COLO829 (cell line): ENCODE data around the gene TIMM17A.

Source experiments
- DNase-seq: peaks from one replicate; pipeline ENCODE4 v3.0.0; 2012; ENCODE audit warnings: low spot score

The TIMM17A gene

GRCh38 chr1:201984446-201984845 lies 29.1 kb downstream of the TIMM17A start:
- no peak for DNase-seq

GRCh38 chr1:201985355-201985754 lies 30.1 kb downstream of the TIMM17A start:
- no peak for DNase-seq

- no peak for DNase-seq
Measured at GRCh38 chr1:201988601-201989000, 33.3 kb downstream of the TIMM17A start.

GRCh38 chr1:201989354-201990128 lies 34.2 kb downstream of the TIMM17A start:
- no peak for DNase-seq

GRCh38 chr1:201990427-201990826 lies 35.1 kb downstream of the TIMM17A start:
- no peak for DNase-seq

- DNase-seq, result peak; percentile 79
Measured at GRCh38 chr1:201999625-202000238, 44.4 kb downstream of the TIMM17A start.

GRCh38 chr1:202002507-202002906 lies 47.2 kb downstream of the TIMM17A start:
- DNase-seq, result no peak

GRCh38 chr1:202004711-202005110 lies 49.4 kb downstream of the TIMM17A start:
- no peak for DNase-seq

- DNase-seq, result peak; percentile 59
Measured at GRCh38 chr1:202005958-202006357, 50.7 kb downstream of the TIMM17A start.

GRCh38 chr1:202007304-202007703 lies 52.0 kb downstream of the TIMM17A start:
- no peak for DNase-seq

GRCh38 chr1:202007805-202008489 lies 52.6 kb downstream of the TIMM17A start:
- DNase-seq, result no peak

GRCh38 chr1:202009326-202010179 lies 54.2 kb downstream of the TIMM17A start:
- DNase-seq, result peak; percentile 82

- DNase-seq, result no peak
Measured at GRCh38 chr1:202010180-202011015, 55.1 kb downstream of the TIMM17A start, which contains the start of gene ELF3. Gene ELF3 (plus strand): TSS chr1:202010587. CDS start chr1:202011137, 550 bp downstream.

GRCh38 chr1:202011994-202012393 lies 56.7 kb downstream of the TIMM17A start:
- DNase-seq, result no peak

GRCh38 chr1:202012544-202013478 lies 57.5 kb downstream of the TIMM17A start:
- DNase-seq, result no peak

- no peak for DNase-seq
Measured at GRCh38 chr1:202013603-202014002, 58.3 kb downstream of the TIMM17A start.

GRCh38 chr1:202014060-202014459 lies 58.8 kb downstream of the TIMM17A start:
- no peak for DNase-seq

GRCh38 chr1:202014915-202015661 lies 59.8 kb downstream of the TIMM17A start:
- no peak for DNase-seq

GRCh38 chr1:202015662-202015937 lies 60.3 kb downstream of the TIMM17A start:
- no peak for DNase-seq
